ENCODE results near the gene RHBDL3. TPM values are rescaled to one million over a fixed set of nuclear protein-coding genes. Genes with fewer than 3 reads are reported as not detected.

Gene RHBDL3
- polyA plus RNA-seq, 2 of the 4 experiments (the other 2 are of a cell fraction): 2.0 to 6.6 TPM

GRCh38 chr17:32341141-32341856 is 75.7 kb downstream of the RHBDL3 start:
- no peak for TF ChIP-seq BCL3 (IDR thresholded peaks at IDR 0.05)
- no peak for TF ChIP-seq SREBF2 (IDR thresholded peaks at IDR 0.05)
- TF ChIP-seq, protein P1, sequence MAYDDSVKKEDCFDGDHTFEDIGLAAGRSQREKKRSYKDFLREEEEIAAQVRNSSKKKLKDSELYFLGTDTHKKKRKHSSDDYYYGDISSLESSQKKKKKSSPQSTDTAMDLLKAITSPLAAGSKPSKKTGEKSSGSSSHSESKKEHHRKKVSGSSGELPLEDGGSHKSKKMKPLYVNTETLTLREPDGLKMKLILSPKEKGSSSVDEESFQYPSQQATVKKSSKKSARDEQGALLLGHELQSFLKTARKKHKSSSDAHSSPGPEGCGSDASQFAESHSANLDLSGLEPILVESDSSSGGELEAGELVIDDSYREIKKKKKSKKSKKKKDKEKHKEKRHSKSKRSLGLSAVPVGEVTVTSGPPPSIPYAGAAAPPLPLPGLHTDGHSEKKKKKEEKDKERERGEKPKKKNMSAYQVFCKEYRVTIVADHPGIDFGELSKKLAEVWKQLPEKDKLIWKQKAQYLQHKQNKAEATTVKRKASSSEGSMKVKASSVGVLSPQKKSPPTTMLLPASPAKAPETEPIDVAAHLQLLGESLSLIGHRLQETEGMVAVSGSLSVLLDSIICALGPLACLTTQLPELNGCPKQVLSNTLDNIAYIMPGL (CRISPR knock-in tag; IDR thresholded peaks at IDR 0.05; ENCODE audit: borderline replicate concordance): no peak
- 0 out of 3 replicates have a peak, but pooled peaks have one; percentile 27 for TF ChIP-seq CTCF (IDR thresholded peaks at IDR 0.05)
- TF ChIP-seq TP53 (CRISPR knock-in tag; IDR thresholded peaks at IDR 0.05): no peak
- TF ChIP-seq RAD21 (conservative IDR thresholded peaks at IDR 0.05 in 1 of 2, IDR thresholded peaks at IDR 0.05 in 1 of 2): 0 out of 5 replicates have a peak, but pooled peaks of 1 of the 2 experiments have one; percentile 14
- TF ChIP-seq GATA3 (IDR thresholded peaks at IDR 0.05; ENCODE audit: borderline replicate concordance): no peak
- 0 out of 2 replicates have a peak, but pooled peaks have one; percentile 43 for TF ChIP-seq HDAC2 (IDR thresholded peaks at IDR 0.05)
- ATAC-seq: peak; percentile 49 to 64
- Histone ChIP-seq H3K4me2 (peak overlapping the region; percentile 94), H3K27ac (peak overlapping the region; percentile 83 to 96), H3K4me1 (peaks cover 10% of the 10 kb centered on the region; the same call in 1 of the 3 replicates), H3K4me3 (peak overlapping the region; percentile 69), H3K9me3 (no peaks in the 10 kb centered on the region)
- CTCF ChIA-PET: interaction anchor here (0.6 to 3.0 kb wide), 6 partner anchors 11 to 103 kb away, joined by 3 to 13 read pairs (median 3); partner anchors contain the start of gene PSMD11
- WGBS (ENCODE audit: missing lambda C conversion rate): 6% methylated on average over 13 of the region's 13 CpGs
- POLR2A ChIA-PET: interaction anchor here (0.6 to 1.2 kb wide), 3 partner anchors 9 to 103 kb away, joined by 5 to 7 read pairs (median 5); partner anchors contain the start of genes PSMD11 and ZNF207
- DNase-seq (ENCODE audit: low read depth in 1 of 2, low spot score in 1 of 2): peak in 1 of 2 experiments; percentile 70
- FAIRE-seq: peak; percentile 76

- ATAC-seq (peak; percentile 95), FAIRE-seq (no peak), DNase-seq (ENCODE audit: low read depth in 1 of 2, low spot score in 1 of 2) (peak; percentile 69 to 90)
- Histone ChIP-seq H3K4me2 (peak within 1 kb of the TSS; percentile 94), H3K4me3 (peak within 1 kb of the TSS; percentile 69), H3K4me1 (peaks cover 10% of the 10 kb centered on the region; the same call in 1 of the 3 replicates), H3K27ac (peak within 1 kb of the TSS; percentile 83 to 96), H3K9me3 (no peaks in the 10 kb centered on the region)
- ChIA-PET POLR2A (interaction anchor here (1.2 kb wide), 1 partner anchor 8 kb away, joined by 5 read pairs; the partner anchor contains the start of gene ZNF207), CTCF (interaction anchor here (1.2 to 3.0 kb wide), 2 partner anchors 21 to 103 kb away, joined by 3 to 13 read pairs; partner anchors contain the start of gene PSMD11)
- WGBS (ENCODE audit: missing lambda C conversion rate): 13% methylated on average over 38 of the region's 47 CpGs
- TF ChIP-seq SREBF2 (IDR thresholded peaks at IDR 0.05) (no peak), ZNF302 (CRISPR knock-in tag; IDR thresholded peaks at IDR 0.05) (no peak), CEBPB (IDR thresholded peaks at IDR 0.05) (peak in 1 of 2 experiments; percentile 27; a peak in 1 of 4 replicates), ESRRA (IDR thresholded peaks at IDR 0.05; ENCODE audit: borderline replicate concordance, low read length) (no peak), HOXB13 (CRISPR knock-in tag; IDR thresholded peaks at IDR 0.05; ENCODE audit: low read depth) (no peak), MYC (IDR thresholded peaks at IDR 0.05; ENCODE audit: borderline replicate concordance, low read length) (peak; percentile 17; the same call in 1 of the 2 replicates), NR3C1 (IDR thresholded peaks at IDR 0.05) (no peak), RAD21 (conservative IDR thresholded peaks at IDR 0.05 in 1 of 2, IDR thresholded peaks at IDR 0.05 in 1 of 2) (no peak), REST (IDR thresholded peaks at IDR 0.05) (peak; percentile 35), POLR2AphosphoS2 (conservative IDR thresholded peaks at IDR 0.05; ENCODE audit: low read length) (no peak), HOXA7 (CRISPR knock-in tag; IDR thresholded peaks at IDR 0.05) (no peak), BCL3 (IDR thresholded peaks at IDR 0.05) (peak; percentile 71; the same call in 2 of the 3 replicates), ZFP36 (IDR thresholded peaks at IDR 0.05; ENCODE audit: borderline replicate concordance, partially characterized antibody) (no peak), GATA3 (IDR thresholded peaks at IDR 0.05; ENCODE audit: borderline replicate concordance) (peak; percentile 43; the same call in 1 of the 2 replicates), JUNB (IDR thresholded peaks at IDR 0.05) (no peak), CBX8 (IDR thresholded peaks at IDR 0.05) (no peak)
- TF ChIP-seq, protein P2, sequence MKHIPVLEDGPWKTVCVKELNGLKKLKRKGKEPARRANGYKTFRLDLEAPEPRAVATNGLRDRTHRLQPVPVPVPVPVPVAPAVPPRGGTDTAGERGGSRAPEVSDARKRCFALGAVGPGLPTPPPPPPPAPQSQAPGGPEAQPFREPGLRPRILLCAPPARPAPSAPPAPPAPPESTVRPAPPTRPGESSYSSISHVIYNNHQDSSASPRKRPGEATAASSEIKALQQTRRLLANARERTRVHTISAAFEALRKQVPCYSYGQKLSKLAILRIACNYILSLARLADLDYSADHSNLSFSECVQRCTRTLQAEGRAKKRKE (CRISPR knock-in tag; IDR thresholded peaks at IDR 0.05; ENCODE audit: low read depth): no peak
These were observed 76.4 kb downstream of the RHBDL3 start, which contains the start of gene C17orf75 for GRCh38 chr17:32341857-32342602. TSS of gene C17orf75 (minus strand) at chr17:32342173. CDS start at chr17:32342139, 34 bp downstream.

Measured in A549 (cell line).